Esophagus squamous epithelium (tissue), 5 donors: ENCODE results near the gene ARHGEF17. TPM values are rescaled to one million over a fixed set of nuclear protein-coding genes. Genes with fewer than 3 reads are reported as not detected.

ENCODE experiments used
- DNase-seq: peaks from one replicate; lab custom pipeline; 2025; lab: John Stamatoyannopoulos, UW
- H3K27ac ChIP-seq, 4 donors: fragments of 200-600 bp; sonication (generic); one replicate each; pipeline ENCODE4 v1.5.1; 2016 to 2019; ENCODE audit warnings: mild to moderate bottlenecking in 1 of 4
- H3K27me3 ChIP-seq, 4 donors: fragments of 200-600 bp; sonication (generic); 1 replicate in 3 of 4; 2 replicates in 1 of 4; pipeline versions ENCODE4 v1.5.1 to v1.6.0; 2017 to 2021; ENCODE audit warnings: antibody characterized with exemption in 1 of 4
- H3K36me3 ChIP-seq, 3 donors: fragments of 200-600 bp; sonication (generic); one replicate each; pipeline ENCODE4 v1.5.1; 2016 to 2019
- H3K4me1 ChIP-seq, 3 donors: fragments of 200-600 bp; sonication (generic); one replicate each; pipeline ENCODE4 v1.5.1; 2017 to 2019
- H3K4me3 ChIP-seq, 4 donors: fragments of 200-600 bp; sonication (generic); 1 replicate in 3 of 4; 2 replicates in 1 of 4; pipeline ENCODE4 v1.5.1; 2016 to 2019; ENCODE audit warnings: mild to moderate bottlenecking in 2 of 4, moderate library complexity in 1 of 4
- H3K9me3 ChIP-seq, 3 donors: fragments of 200-600 bp; sonication (generic); one replicate each; pipeline ENCODE4 v1.5.1; 2016 to 2019
- POLR2A ChIP-seq, 4 donors: fragments of 450-650 bp; IDR thresholded peaks; one replicate each; pipeline ENCODE4 v1.6.1; 2017; ENCODE audit warnings: antibody characterized with exemption in 4 of 4, mild to moderate bottlenecking in 4 of 4, moderate library complexity in 3 of 4
- WGBS, 2 donors: methylation state at CpG; one replicate each; pipeline ENCODE4 v1.1.5; 2018; 5-methylcytosine and 5-hydroxymethylcytosine counted together
- intact Hi-C: fragments of 100-400 bp; cut with DNase I; formaldehyde crosslinking; loops from one replicate; pipeline ENCODE4 v1.15.0; 2022
- total RNA-seq, 4 donors: library from RNA; depleted of rRNA; stranded (reverse); fragments of >200 nt; gene quantifications; one replicate each; pipeline ENCODE4 v1.1.0, GENCODE V29; 2016
- TF ChIP-seq, protein P1 (sequence below), 6 experiments: fragments of 450-650 bp in 4 of 6; fragments of 200-600 bp in 2 of 6; sonication (generic) in 2 of 6; IDR thresholded peaks; one replicate each; pipeline ENCODE4 v1.5.1; 2016 to 2019; ENCODE audit warnings: antibody characterized with exemption in 6 of 6, mild to moderate bottlenecking in 4 of 6, moderate library complexity in 4 of 6
- donor health status: DM: yes; HTN: yes; CAD: no.

Gene ARHGEF17
- total RNA-seq, 4 donors from 2014 or later, result 3.2 to 23.1 (median 5.4) TPM

GRCh38 chr11:73345481-73346160, 37.5 kb downstream of the ARHGEF17 start:
- H3K36me3 ChIP-seq, result peaks cover 0 to 15% (median 0%) of the 10 kb centered on the region in 3 donors
- no peak overlapping the region for H3K27ac ChIP-seq
- WGBS, 2 donors, result 69 to 80% methylated on average over 5 of the region's 5 CpGs
- no peak for TF ChIP-seq POLR2A (IDR thresholded peaks at IDR 0.05)
- TF ChIP-seq, protein P1, sequence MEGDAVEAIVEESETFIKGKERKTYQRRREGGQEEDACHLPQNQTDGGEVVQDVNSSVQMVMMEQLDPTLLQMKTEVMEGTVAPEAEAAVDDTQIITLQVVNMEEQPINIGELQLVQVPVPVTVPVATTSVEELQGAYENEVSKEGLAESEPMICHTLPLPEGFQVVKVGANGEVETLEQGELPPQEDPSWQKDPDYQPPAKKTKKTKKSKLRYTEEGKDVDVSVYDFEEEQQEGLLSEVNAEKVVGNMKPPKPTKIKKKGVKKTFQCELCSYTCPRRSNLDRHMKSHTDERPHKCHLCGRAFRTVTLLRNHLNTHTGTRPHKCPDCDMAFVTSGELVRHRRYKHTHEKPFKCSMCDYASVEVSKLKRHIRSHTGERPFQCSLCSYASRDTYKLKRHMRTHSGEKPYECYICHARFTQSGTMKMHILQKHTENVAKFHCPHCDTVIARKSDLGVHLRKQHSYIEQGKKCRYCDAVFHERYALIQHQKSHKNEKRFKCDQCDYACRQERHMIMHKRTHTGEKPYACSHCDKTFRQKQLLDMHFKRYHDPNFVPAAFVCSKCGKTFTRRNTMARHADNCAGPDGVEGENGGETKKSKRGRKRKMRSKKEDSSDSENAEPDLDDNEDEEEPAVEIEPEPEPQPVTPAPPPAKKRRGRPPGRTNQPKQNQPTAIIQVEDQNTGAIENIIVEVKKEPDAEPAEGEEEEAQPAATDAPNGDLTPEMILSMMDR (IDR thresholded peaks at IDR 0.05), result no peak
- H3K9me3 ChIP-seq, result no peaks in the 10 kb centered on the region
- intact Hi-C loops, result no loop called here
- H3K4me1 ChIP-seq, result peaks cover 11 to 58% (median 13%) of the 10 kb centered on the region in 3 donors
- peaks cover 0 to 15% (median 0%) of the 10 kb centered on the region in 4 donors for H3K27me3 ChIP-seq
- no peak for DNase-seq
- no peak overlapping the region for H3K4me3 ChIP-seq

DNA sequence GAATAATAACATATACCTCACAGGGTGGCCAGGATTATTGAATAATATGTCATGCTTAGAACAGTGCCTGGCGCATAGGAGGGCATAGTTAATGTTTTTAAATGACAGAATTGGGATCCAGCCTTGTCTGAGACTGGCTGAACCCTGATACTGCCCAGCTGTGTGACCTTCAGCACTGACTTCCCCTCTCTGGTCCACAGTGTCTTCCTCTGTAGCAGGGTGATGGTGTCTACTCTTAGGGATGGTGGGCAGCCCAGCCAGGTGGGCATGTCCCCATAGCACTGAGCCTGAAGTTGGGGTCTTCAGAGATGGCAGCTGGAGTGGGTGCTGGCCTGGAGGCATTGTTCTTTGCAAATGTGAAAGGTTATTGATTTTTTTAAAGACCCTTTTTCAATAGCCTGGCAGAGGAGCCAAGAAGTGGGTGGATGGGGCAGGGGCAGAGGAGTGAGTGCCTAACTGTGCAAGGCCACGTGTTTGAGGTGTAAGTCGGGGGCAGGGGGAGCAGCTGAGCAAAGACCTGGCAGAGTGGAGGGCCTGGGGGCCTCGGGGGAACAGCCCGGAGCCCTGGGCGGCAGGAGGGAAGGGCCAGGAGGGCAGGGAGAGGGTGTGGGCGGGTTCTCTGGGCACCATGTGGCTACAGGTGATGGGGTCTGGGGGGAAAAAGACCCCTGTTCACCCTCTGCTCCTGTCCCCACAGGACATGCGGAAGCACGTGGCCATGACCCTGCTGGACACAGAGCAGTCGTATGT, 38.3 kb downstream of the ARHGEF17 start:
- Histone ChIP-seq H3K4me1 (peaks cover 15 to 58% (median 17%) of the 10 kb centered on the region in 3 donors), H3K27ac (no peak overlapping the region), H3K36me3 (peaks cover 0 to 15% (median 0%) of the 10 kb centered on the region in 3 donors), H3K4me3 (no peak overlapping the region), H3K9me3 (no peaks in the 10 kb centered on the region), H3K27me3 (peaks cover 0 to 15% (median 0%) of the 10 kb centered on the region in 4 donors)
- TF ChIP-seq, protein P1 (IDR thresholded peaks at IDR 0.05), result no peak
- TF ChIP-seq POLR2A (IDR thresholded peaks at IDR 0.05), result no peak
- WGBS, 2 donors, result 74 to 75% methylated on average over 7 to 9 of the region's 10 CpGs
- no peak for DNase-seq
- intact Hi-C loops, result no loop called here

- no peak for TF ChIP-seq POLR2A (IDR thresholded peaks at IDR 0.05)
- TF ChIP-seq, protein P1 (IDR thresholded peaks at IDR 0.05), result no peak
- no peak overlapping the region for H3K27ac ChIP-seq
- DNase-seq, result no peak
- WGBS, 2 donors, result 90 to 94% methylated on average over 3 to 6 of the region's 12 CpGs
- H3K4me1 ChIP-seq, result peaks cover 15 to 54% (median 17%) of the 10 kb centered on the region in 3 donors
- peaks cover 0 to 15% (median 0%) of the 10 kb centered on the region in 3 donors for H3K36me3 ChIP-seq
- H3K4me3 ChIP-seq, result no peak overlapping the region
- intact Hi-C loops, result no loop called here
- H3K27me3 ChIP-seq, result peaks cover 0 to 15% (median 0%) of the 10 kb centered on the region in 4 donors
- no peaks in the 10 kb centered on the region for H3K9me3 ChIP-seq
Measured at GRCh38 chr11:73347067-73347466, 39.0 kb downstream of the ARHGEF17 start.

DNA sequence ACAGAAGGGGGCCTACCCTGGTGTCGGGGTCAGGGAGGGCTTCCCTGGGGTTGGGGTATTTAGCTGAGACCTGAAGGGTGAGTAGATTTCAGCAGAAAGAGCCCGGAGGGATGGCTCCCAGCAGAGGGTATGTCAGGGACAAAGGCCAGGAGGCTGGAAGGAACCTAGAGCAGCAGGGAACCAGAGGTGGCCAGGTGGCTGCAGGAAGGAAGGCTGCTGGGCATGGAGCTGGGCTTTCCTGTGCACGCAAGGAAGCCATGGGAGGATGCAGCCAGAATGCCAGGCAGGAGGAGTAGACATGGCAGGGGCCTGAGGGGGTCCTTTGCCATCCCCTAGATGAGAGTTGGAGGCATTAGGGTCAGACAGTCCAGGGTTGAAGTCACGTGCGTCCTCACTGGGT, 40.8 kb downstream of the ARHGEF17 start:
- Histone ChIP-seq H3K27ac (no peak overlapping the region), H3K4me3 (no peak overlapping the region), H3K27me3 (no peaks in the 10 kb centered on the region), H3K4me1 (peaks cover 4 to 36% (median 9%) of the 10 kb centered on the region in 3 donors), H3K36me3 (peaks cover 0 to 28% (median 0%) of the 10 kb centered on the region in 3 donors), H3K9me3 (no peaks in the 10 kb centered on the region)
- whole genome bisulfite sequencing, 2 donors, result 80 to 81% methylated on average over 5 of the region's 5 CpGs
- no peak for TF ChIP-seq POLR2A (IDR thresholded peaks at IDR 0.05)
- TF ChIP-seq, protein P1 (IDR thresholded peaks at IDR 0.05), result no peak
- no peak for DNase-seq
- intact Hi-C loops, result no loop called here

- Histone ChIP-seq H3K4me3 (no peak overlapping the region), H3K9me3 (no peaks in the 10 kb centered on the region), H3K27ac (no peak overlapping the region), H3K4me1 (peaks cover 4 to 28% (median 4%) of the 10 kb centered on the region in 3 donors), H3K27me3 (no peaks in the 10 kb centered on the region), H3K36me3 (peaks cover 0 to 28% (median 0%) of the 10 kb centered on the region in 3 donors)
- intact Hi-C loops, result loop anchor here (5.0 kb wide), 1 partner anchor 43 kb away; no protein-coding TSS in a partner anchor
- 44 to 56% methylated on average over 6 of the region's 6 CpGs for WGBS, 2 donors
- no peak for DNase-seq
- TF ChIP-seq, protein P1 (IDR thresholded peaks at IDR 0.05), result no peak
- no peak for TF ChIP-seq POLR2A (IDR thresholded peaks at IDR 0.05)
Measured at GRCh38 chr11:73349633-73350032, 41.6 kb downstream of the ARHGEF17 start.
